CD4-positive, CD25-positive, alpha-beta regulatory T cell (primary cell): Measurements from ENCODE around the gene FEV. TPM values are rescaled to one million over a fixed set of nuclear protein-coding genes. Genes with fewer than 3 reads are reported as not detected.
A peak's percentile ranks its signal among the peaks of the same experiment; 100 is the strongest.

ENCODE experiments used
- ATAC-seq, 2 donors: fragments of 150-1000 bp; cut with Tn5 transposase; one replicate each; pipeline ENCODE4 v1.10.0; 2021; ENCODE audit warnings: low read depth in 2 of 2, moderate number of reproducible peaks in 2 of 2, moderate library complexity in 1 of 2
- DNase-seq, 3 donors: peaks; one replicate each; pipeline versions ENCODE4 v3.0.0 to v3.0.0-alpha.2; 2012 to 2022; ENCODE audit warnings: mixed read lengths in 1 of 3
- H3K27ac ChIP-seq: one replicate; pipeline ENCODE4 v1.7.0; 2013; ENCODE audit warnings: mild to moderate bottlenecking, low read length; ENCODE audit not compliant: insufficient read depth, poor library complexity, severe bottlenecking
- H3K27me3 ChIP-seq: one replicate; pipeline ENCODE4 v1.7.0; 2013; ENCODE audit warnings: low read length; ENCODE audit not compliant: control insufficient read depth, insufficient read depth
- H3K36me3 ChIP-seq: one replicate; pipeline ENCODE4 v1.7.0; 2013; ENCODE audit warnings: mild to moderate bottlenecking, low read length, moderate library complexity; ENCODE audit not compliant: control insufficient read depth, insufficient read depth
- H3K4me1 ChIP-seq: 2 replicates; pipeline ENCODE4 v1.7.0; 2013; ENCODE audit warnings: mild to moderate bottlenecking, low read length; ENCODE audit not compliant: insufficient read depth, control insufficient read depth, poor library complexity, severe bottlenecking
- H3K4me3 ChIP-seq: one replicate; pipeline ENCODE4 v1.7.0; 2013; ENCODE audit warnings: low read depth, mild to moderate bottlenecking, low read length, moderate library complexity
- H3K9me3 ChIP-seq, 2 experiments: 1 replicate in 1 of 2; 2 replicates in 1 of 2; pipeline ENCODE4 v1.7.0; 2013; ENCODE audit warnings: low read length in 2 of 2, mild to moderate bottlenecking in 1 of 2, moderate library complexity in 1 of 2; ENCODE audit not compliant: control insufficient read depth in 2 of 2
- H3K27ac Mint-ChIP-seq, 3 donors: one replicate each; pipeline ENCODE4 v1.8.0; 2020 to 2022; ENCODE audit warnings: mild to moderate bottlenecking in 3 of 3, mixed read lengths in 3 of 3, moderate library complexity in 2 of 3
- H3K27me3 Mint-ChIP-seq: one replicate; pipeline ENCODE4 v1.8.0; 2022; ENCODE audit warnings: mild to moderate bottlenecking, mixed read lengths
- H3K36me3 Mint-ChIP-seq: one replicate; pipeline ENCODE4 v1.8.0; 2020; ENCODE audit warnings: mixed read lengths
- H3K4me1 Mint-ChIP-seq, 4 donors: one replicate each; pipeline ENCODE4 v1.8.0; 2020 to 2022; ENCODE audit warnings: mixed read lengths in 4 of 4, mild to moderate bottlenecking in 1 of 4
- H3K4me3 Mint-ChIP-seq, 4 donors: one replicate each; pipeline ENCODE4 v1.8.0; 2020 to 2022; ENCODE audit warnings: mild to moderate bottlenecking in 4 of 4, mixed read lengths in 4 of 4, moderate library complexity in 3 of 4
- H3K9me3 Mint-ChIP-seq, 7 donors: one replicate each; pipeline ENCODE4 v1.8.0; 2020 to 2022; ENCODE audit warnings: mixed read lengths in 7 of 7, mild to moderate bottlenecking in 3 of 7, moderate library complexity in 2 of 7
- polyA plus RNA-seq, 4 donors: library from polyadenylated mRNA; unstranded; fragments of 300-500 nt; fragmentation: Illumina TruSeq; gene quantifications; one replicate each; pipeline ENCODE4 v1.2.3, GENCODE V29; 2021
- total RNA-seq: library from RNA; stranded (reverse); gene quantifications from one replicate; pipeline ENCODE4 v1.2.3, GENCODE V29; 2022

FEV gene
- total and polyA plus RNA-seq, 5 donors from 2014 or later = not detected

GRCh38 chr2:218982586-218983262 lies 2.3 kb downstream of the FEV start:
- DNase-seq (no peak), ATAC-seq (no peak)
- no peaks in the 10 kb centered on the region for H3K9me3 ChIP-seq
- H3K36me3 Mint-ChIP-seq = no peaks in the 10 kb centered on the region
- H3K4me3 Mint-ChIP-seq = peak overlapping the region in 3 of 4 donors; percentile 32 to 72 (median 53)
- H3K4me3 ChIP-seq = no peak overlapping the region
- peaks cover 27% of the 10 kb centered on the region for H3K27me3 ChIP-seq
- peaks cover 75% of the 10 kb centered on the region for H3K27me3 Mint-ChIP-seq
- no peaks in the 10 kb centered on the region for H3K36me3 ChIP-seq
- H3K27ac Mint-ChIP-seq = no peak overlapping the region
- H3K4me1 ChIP-seq = peaks cover 38% of the 10 kb centered on the region
- peaks cover 0 to 4% (median 0%) of the 10 kb centered on the region in 7 donors for H3K9me3 Mint-ChIP-seq
- H3K4me1 Mint-ChIP-seq = peaks cover 3 to 39% (median 18%) of the 10 kb centered on the region in 4 donors
- no peak overlapping the region for H3K27ac ChIP-seq

GRCh38 chr2:218981881-218982585 lies 3.0 kb downstream of the FEV start:
- Histone ChIP-seq H3K27ac (no peak overlapping the region), H3K4me1 (peaks cover 38% of the 10 kb centered on the region), H3K27me3 (peaks cover 28% of the 10 kb centered on the region), H3K4me3 (no peak overlapping the region), H3K9me3 (no peaks in the 10 kb centered on the region), H3K36me3 (no peaks in the 10 kb centered on the region)
- Mint-ChIP-seq H3K9me3 (peaks cover 0 to 4% (median 0%) of the 10 kb centered on the region in 7 donors), H3K4me3 (peak overlapping the region in 2 of 4 donors; percentile 53 to 72), H3K27ac (no peak overlapping the region), H3K4me1 (peaks cover 3 to 39% (median 18%) of the 10 kb centered on the region in 4 donors), H3K27me3 (peaks cover 75% of the 10 kb centered on the region), H3K36me3 (no peaks in the 10 kb centered on the region)
- ATAC-seq = peak; percentile 16 to 44
- peak in 2 of 3 donors; percentile 17 to 39 for DNase-seq

GRCh38 chr2:218981390-218981880 lies 3.5 kb downstream of the FEV start:
- Histone ChIP-seq H3K4me1 (peaks cover 38% of the 10 kb centered on the region), H3K4me3 (peak overlapping the region; percentile 48), H3K27ac (no peak overlapping the region), H3K27me3 (peaks cover 27% of the 10 kb centered on the region), H3K9me3 (no peaks in the 10 kb centered on the region), H3K36me3 (no peaks in the 10 kb centered on the region)
- ATAC-seq = no peak
- H3K9me3 Mint-ChIP-seq = peaks cover 0 to 3% (median 0%) of the 10 kb centered on the region in 7 donors
- H3K4me1 Mint-ChIP-seq = peaks cover 3 to 39% (median 18%) of the 10 kb centered on the region in 4 donors
- peaks cover 75% of the 10 kb centered on the region for H3K27me3 Mint-ChIP-seq
- DNase-seq = no peak
- no peak overlapping the region for H3K27ac Mint-ChIP-seq
- no peaks in the 10 kb centered on the region for H3K36me3 Mint-ChIP-seq
- peak overlapping the region; percentile 80 to 90 (median 84) for H3K4me3 Mint-ChIP-seq

DNA sequence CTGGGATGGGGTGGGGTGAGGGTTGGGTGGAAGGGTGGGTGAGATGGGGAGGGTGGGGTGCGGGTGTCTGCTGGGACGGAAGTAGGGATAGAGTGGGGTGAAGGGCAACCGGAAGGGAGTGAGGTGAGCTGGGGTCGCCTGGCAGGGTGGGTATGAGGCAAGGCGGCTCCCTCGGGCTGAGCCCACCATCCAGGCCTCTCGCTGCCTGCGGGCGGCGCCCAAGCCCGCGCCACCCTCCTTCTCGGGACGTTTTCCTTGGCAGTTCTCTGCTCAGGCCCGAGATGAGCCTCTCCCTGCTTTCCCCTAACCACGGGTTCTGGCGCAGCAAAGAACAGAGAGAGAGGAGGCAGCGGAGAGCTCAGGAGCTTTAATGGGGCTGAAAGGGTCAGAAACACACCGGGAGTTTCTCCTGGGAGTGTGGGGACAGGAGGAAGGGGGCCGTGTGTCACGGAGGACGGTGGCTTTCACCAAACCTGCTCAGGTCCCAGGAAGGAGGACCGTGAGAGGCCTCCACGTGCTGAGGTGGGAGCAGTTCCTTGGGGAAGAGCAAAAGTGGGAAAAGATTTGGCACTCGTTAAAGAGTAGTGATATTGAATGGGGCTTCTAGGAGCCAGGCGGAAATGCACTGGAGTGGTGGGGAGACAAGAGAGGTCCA lies 4.1 kb downstream of the FEV start:
- peaks cover 38% of the 10 kb centered on the region for H3K4me1 ChIP-seq
- H3K4me3 ChIP-seq = peak overlapping the region; percentile 48
- H3K27ac ChIP-seq = no peak overlapping the region
- peaks cover 0 to 2% (median 0%) of the 10 kb centered on the region in 7 donors for H3K9me3 Mint-ChIP-seq
- H3K27ac Mint-ChIP-seq = no peak overlapping the region
- no peaks in the 10 kb centered on the region for H3K36me3 Mint-ChIP-seq
- peak overlapping the region; percentile 80 to 90 (median 84) for H3K4me3 Mint-ChIP-seq
- ATAC-seq (no peak), DNase-seq (no peak)
- peaks cover 75% of the 10 kb centered on the region for H3K27me3 Mint-ChIP-seq
- H3K36me3 ChIP-seq = no peaks in the 10 kb centered on the region
- peaks cover 29% of the 10 kb centered on the region for H3K27me3 ChIP-seq
- H3K4me1 Mint-ChIP-seq = peaks cover 3 to 38% (median 18%) of the 10 kb centered on the region in 4 donors
- H3K9me3 ChIP-seq = no peaks in the 10 kb centered on the region

- Histone ChIP-seq H3K27ac (no peak overlapping the region), H3K4me3 (no peak overlapping the region), H3K9me3 (no peaks in the 10 kb centered on the region), H3K27me3 (peaks cover 33% of the 10 kb centered on the region), H3K4me1 (peaks cover 38% of the 10 kb centered on the region), H3K36me3 (no peaks in the 10 kb centered on the region)
- Mint-ChIP-seq H3K27me3 (peaks cover 77% of the 10 kb centered on the region), H3K36me3 (no peaks in the 10 kb centered on the region), H3K27ac (peak overlapping the region in 1 of 3 donors; percentile 43), H3K9me3 (peaks cover 0 to 2% (median 0%) of the 10 kb centered on the region in 7 donors), H3K4me1 (peaks cover 3 to 34% (median 18%) of the 10 kb centered on the region in 4 donors), H3K4me3 (peak overlapping the region; percentile 32 to 88 (median 80))
- DNase-seq (peak; percentile 70 to 85 (median 82)), ATAC-seq (peak; percentile 79 to 89)
These were observed 4.9 kb downstream of the FEV start for GRCh38 chr2:218979846-218980734.

DNA sequence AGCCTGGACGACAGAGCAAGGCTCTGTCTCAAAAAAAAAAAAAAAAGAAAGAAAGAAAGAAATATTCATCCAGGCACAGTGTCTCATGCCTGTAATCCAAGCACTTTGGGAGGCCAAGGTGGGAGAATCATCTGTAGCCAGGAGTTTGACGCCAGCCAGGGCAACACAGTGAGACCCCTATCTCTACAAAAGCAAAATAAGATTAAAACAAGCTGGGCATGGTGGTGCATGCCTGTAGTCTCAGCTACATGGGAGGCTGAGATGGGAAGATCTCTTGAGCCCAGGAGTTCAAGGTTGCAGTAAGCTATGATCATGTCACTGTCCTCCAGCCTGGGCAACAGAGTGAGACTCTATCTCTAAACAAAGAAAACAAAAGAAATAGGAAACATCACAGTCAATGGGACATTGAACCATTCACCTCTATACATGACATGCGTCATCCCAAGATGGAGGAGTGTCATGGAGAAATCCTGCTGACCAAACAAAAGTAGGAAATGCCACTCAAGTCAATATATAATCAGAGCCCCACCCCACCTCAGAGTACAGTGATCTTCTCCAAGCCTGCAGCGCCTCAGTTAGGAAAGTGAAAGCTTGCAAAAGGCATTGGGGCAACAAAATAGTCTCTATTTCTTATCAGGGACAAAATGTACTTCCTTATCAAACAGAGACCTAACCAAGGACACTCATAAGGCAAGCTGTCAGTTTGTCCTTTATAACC lies 9.8 kb downstream of the FEV start:
- ATAC-seq (no peak), DNase-seq (no peak)
- peaks cover 0 to 10% (median 3%) of the 10 kb centered on the region in 4 donors for H3K4me1 Mint-ChIP-seq

More for the DNA sequence above, 9.8 kb downstream of the FEV start:
- Mint-ChIP-seq H3K4me3 (no peak overlapping the region), H3K27ac (no peak overlapping the region), H3K36me3 (no peaks in the 10 kb centered on the region), H3K9me3 (no peaks in the 10 kb centered on the region), H3K27me3 (peaks cover 70% of the 10 kb centered on the region)
- Histone ChIP-seq H3K27me3 (peaks cover 31% of the 10 kb centered on the region), H3K4me1 (peaks cover 7% of the 10 kb centered on the region), H3K9me3 (no peaks in the 10 kb centered on the region), H3K27ac (no peak overlapping the region), H3K36me3 (no peaks in the 10 kb centered on the region), H3K4me3 (no peak overlapping the region)
